ENCODE results near the gene TREM2. TPM values are rescaled to one million over a fixed set of nuclear protein-coding genes. Genes with fewer than 3 reads are reported as not detected.

TREM2 gene
- total RNA-seq, 1 donor from 2014 or later = not detected

GRCh38 chr6:41176189-41176588 lies 13.3 kb upstream of the TREM2 start:
- no peak overlapping the region for H3K4me3 Mint-ChIP-seq (ENCODE audit: unreplicated experiment)
- no peak overlapping the region for H3K27ac Mint-ChIP-seq (ENCODE audit: unreplicated experiment)
- H3K36me3 Mint-ChIP-seq (ENCODE audit: low read depth, unreplicated experiment) = no peaks in the 10 kb centered on the region

DNA sequence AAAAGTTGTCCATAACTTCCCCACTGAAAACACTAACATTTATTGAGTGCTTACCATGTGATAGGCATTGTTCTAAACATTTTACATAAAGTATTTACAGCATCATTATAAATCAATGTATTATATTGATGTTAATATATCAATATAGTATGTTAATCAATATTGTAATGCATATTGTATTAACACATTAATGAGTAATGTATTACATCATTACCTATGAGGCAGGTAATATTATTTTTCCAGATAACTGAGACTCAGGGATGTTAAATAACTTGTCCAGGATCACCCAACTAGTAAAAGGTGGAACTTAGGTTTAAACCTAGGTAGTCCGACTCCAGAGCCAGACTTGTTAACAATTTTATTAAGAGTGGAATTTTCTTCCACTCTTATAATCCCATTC lies 12.2 kb upstream of the TREM2 start:
- TF ChIP-seq, protein P1, sequence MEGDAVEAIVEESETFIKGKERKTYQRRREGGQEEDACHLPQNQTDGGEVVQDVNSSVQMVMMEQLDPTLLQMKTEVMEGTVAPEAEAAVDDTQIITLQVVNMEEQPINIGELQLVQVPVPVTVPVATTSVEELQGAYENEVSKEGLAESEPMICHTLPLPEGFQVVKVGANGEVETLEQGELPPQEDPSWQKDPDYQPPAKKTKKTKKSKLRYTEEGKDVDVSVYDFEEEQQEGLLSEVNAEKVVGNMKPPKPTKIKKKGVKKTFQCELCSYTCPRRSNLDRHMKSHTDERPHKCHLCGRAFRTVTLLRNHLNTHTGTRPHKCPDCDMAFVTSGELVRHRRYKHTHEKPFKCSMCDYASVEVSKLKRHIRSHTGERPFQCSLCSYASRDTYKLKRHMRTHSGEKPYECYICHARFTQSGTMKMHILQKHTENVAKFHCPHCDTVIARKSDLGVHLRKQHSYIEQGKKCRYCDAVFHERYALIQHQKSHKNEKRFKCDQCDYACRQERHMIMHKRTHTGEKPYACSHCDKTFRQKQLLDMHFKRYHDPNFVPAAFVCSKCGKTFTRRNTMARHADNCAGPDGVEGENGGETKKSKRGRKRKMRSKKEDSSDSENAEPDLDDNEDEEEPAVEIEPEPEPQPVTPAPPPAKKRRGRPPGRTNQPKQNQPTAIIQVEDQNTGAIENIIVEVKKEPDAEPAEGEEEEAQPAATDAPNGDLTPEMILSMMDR (IDR thresholded peaks at IDR 0.05; ENCODE audit: insufficient read depth, low read depth, low read length) = no peak
- no peak for TF ChIP-seq EZH2 (IDR thresholded peaks at IDR 0.05; ENCODE audit: insufficient read depth, low read length)
- Mint-ChIP-seq H3K4me1 (ENCODE audit: low read depth, unreplicated experiment) (no peaks in the 10 kb centered on the region), H3K9me3 (ENCODE audit: unreplicated experiment) (peaks cover 3% of the 10 kb centered on the region), H3K27ac (ENCODE audit: unreplicated experiment) (no peak overlapping the region), H3K27me3 (ENCODE audit: low read depth, unreplicated experiment) (peaks cover 19% of the 10 kb centered on the region), H3K36me3 (ENCODE audit: low read depth, unreplicated experiment) (no peaks in the 10 kb centered on the region), H3K4me3 (ENCODE audit: unreplicated experiment) (no peak overlapping the region)
- DNase-seq (ENCODE audit: low read depth) = no peak
- no peaks in the 10 kb centered on the region for H3K9me3 ChIP-seq (ENCODE audit: insufficient read depth, low read depth, low read length)
- no peaks in the 10 kb centered on the region for H3K4me1 ChIP-seq (ENCODE audit: insufficient read depth, low read length)
- H2AFZ ChIP-seq (ENCODE audit: low read depth, low read length) = no peak overlapping the region
- no peak overlapping the region for H3K4me3 ChIP-seq (ENCODE audit: insufficient read depth, low read depth, low read length)
- no peaks in the 10 kb centered on the region for H3K79me2 ChIP-seq (ENCODE audit: insufficient read depth, low read length)
- H3K4me2 ChIP-seq (ENCODE audit: low read length) = no peak overlapping the region
- H3K27ac ChIP-seq (ENCODE audit: low read depth, low read length) = no peak overlapping the region
- H3K9ac ChIP-seq (ENCODE audit: low read length) = no peak overlapping the region
- no peaks in the 10 kb centered on the region for H4K20me1 ChIP-seq (ENCODE audit: insufficient read depth, low read length)
- H3K36me3 ChIP-seq (ENCODE audit: insufficient read depth, low read length) = no peaks in the 10 kb centered on the region
- no peak for FAIRE-seq
- peaks cover 4% of the 10 kb centered on the region for H3K27me3 ChIP-seq (ENCODE audit: insufficient read depth, low read length)

More at GRCh38 chr6:41176189-41176588, 13.3 kb upstream of the TREM2 start:
- DNase-seq (ENCODE audit: low read depth) (no peak), FAIRE-seq (no peak)
- no peak for TF ChIP-seq EZH2 (IDR thresholded peaks at IDR 0.05; ENCODE audit: insufficient read depth, low read length)
- TF ChIP-seq, protein P1 (IDR thresholded peaks at IDR 0.05; ENCODE audit: insufficient read depth, low read depth, low read length) = no peak
- Mint-ChIP-seq H3K27me3 (ENCODE audit: low read depth, unreplicated experiment) (peaks cover 15% of the 10 kb centered on the region), H3K9me3 (ENCODE audit: unreplicated experiment) (peaks cover 1% of the 10 kb centered on the region), H3K4me1 (ENCODE audit: low read depth, unreplicated experiment) (no peaks in the 10 kb centered on the region)
- no peak overlapping the region for H3K9ac ChIP-seq (ENCODE audit: low read length)
- H2AFZ ChIP-seq (ENCODE audit: low read depth, low read length) = no peak overlapping the region
- no peak overlapping the region for H3K4me2 ChIP-seq (ENCODE audit: low read length)
- no peaks in the 10 kb centered on the region for H3K9me3 ChIP-seq (ENCODE audit: insufficient read depth, low read depth, low read length)
- no peak overlapping the region for H3K27ac ChIP-seq (ENCODE audit: low read depth, low read length)
- H3K36me3 ChIP-seq (ENCODE audit: insufficient read depth, low read length) = no peaks in the 10 kb centered on the region
- peaks cover 4% of the 10 kb centered on the region for H3K27me3 ChIP-seq (ENCODE audit: insufficient read depth, low read length)
- H3K4me3 ChIP-seq (ENCODE audit: insufficient read depth, low read depth, low read length) = no peak overlapping the region
- no peaks in the 10 kb centered on the region for H4K20me1 ChIP-seq (ENCODE audit: insufficient read depth, low read length)
- no peaks in the 10 kb centered on the region for H3K4me1 ChIP-seq (ENCODE audit: insufficient read depth, low read length)
- no peaks in the 10 kb centered on the region for H3K79me2 ChIP-seq (ENCODE audit: insufficient read depth, low read length)

GRCh38 chr6:41174610-41175009 lies 11.7 kb upstream of the TREM2 start:
- Mint-ChIP-seq H3K36me3 (ENCODE audit: low read depth, unreplicated experiment) (no peaks in the 10 kb centered on the region), H3K4me1 (ENCODE audit: low read depth, unreplicated experiment) (no peaks in the 10 kb centered on the region)

More at GRCh38 chr6:41174610-41175009, 11.7 kb upstream of the TREM2 start:
- DNase-seq (ENCODE audit: low read depth) (no peak), FAIRE-seq (no peak)
- no peaks in the 10 kb centered on the region for H3K9me3 ChIP-seq (ENCODE audit: insufficient read depth, low read depth, low read length)
- H3K4me3 ChIP-seq (ENCODE audit: insufficient read depth, low read depth, low read length) = no peak overlapping the region
- no peak overlapping the region for H3K4me3 Mint-ChIP-seq (ENCODE audit: unreplicated experiment)
- H3K27ac Mint-ChIP-seq (ENCODE audit: unreplicated experiment) = no peak overlapping the region
- H3K4me2 ChIP-seq (ENCODE audit: low read length) = no peak overlapping the region
- H3K36me3 ChIP-seq (ENCODE audit: insufficient read depth, low read length) = no peaks in the 10 kb centered on the region
- TF ChIP-seq, protein P1 (IDR thresholded peaks at IDR 0.05; ENCODE audit: insufficient read depth, low read depth, low read length) = no peak
- TF ChIP-seq EZH2 (IDR thresholded peaks at IDR 0.05; ENCODE audit: insufficient read depth, low read length) = no peak
- H4K20me1 ChIP-seq (ENCODE audit: insufficient read depth, low read length) = no peaks in the 10 kb centered on the region
- no peaks in the 10 kb centered on the region for H3K79me2 ChIP-seq (ENCODE audit: insufficient read depth, low read length)
- peaks cover 3% of the 10 kb centered on the region for H3K9me3 Mint-ChIP-seq (ENCODE audit: unreplicated experiment)
- no peaks in the 10 kb centered on the region for H3K4me1 ChIP-seq (ENCODE audit: insufficient read depth, low read length)
- H3K9ac ChIP-seq (ENCODE audit: low read length) = no peak overlapping the region
- H3K27me3 Mint-ChIP-seq (ENCODE audit: low read depth, unreplicated experiment) = peaks cover 19% of the 10 kb centered on the region
- H3K27ac ChIP-seq (ENCODE audit: low read depth, low read length) = no peak overlapping the region
- H3K27me3 ChIP-seq (ENCODE audit: insufficient read depth, low read length) = peaks cover 4% of the 10 kb centered on the region
- H2AFZ ChIP-seq (ENCODE audit: low read depth, low read length) = no peak overlapping the region

Data from astrocyte (in vitro differentiated cells and primary cell).